HG02642 (cell line): ENCODE results near the gene CCDC154.

Experiments
- ATAC-seq: cut with Tn5 transposase; IDR thresholded peaks from one replicate; pipeline ENCODE4 v1.9.1; 2021; ENCODE audit warnings: mild to moderate bottlenecking; ENCODE audit not compliant: unreplicated experiment, poor library complexity

Gene CCDC154

DNA sequence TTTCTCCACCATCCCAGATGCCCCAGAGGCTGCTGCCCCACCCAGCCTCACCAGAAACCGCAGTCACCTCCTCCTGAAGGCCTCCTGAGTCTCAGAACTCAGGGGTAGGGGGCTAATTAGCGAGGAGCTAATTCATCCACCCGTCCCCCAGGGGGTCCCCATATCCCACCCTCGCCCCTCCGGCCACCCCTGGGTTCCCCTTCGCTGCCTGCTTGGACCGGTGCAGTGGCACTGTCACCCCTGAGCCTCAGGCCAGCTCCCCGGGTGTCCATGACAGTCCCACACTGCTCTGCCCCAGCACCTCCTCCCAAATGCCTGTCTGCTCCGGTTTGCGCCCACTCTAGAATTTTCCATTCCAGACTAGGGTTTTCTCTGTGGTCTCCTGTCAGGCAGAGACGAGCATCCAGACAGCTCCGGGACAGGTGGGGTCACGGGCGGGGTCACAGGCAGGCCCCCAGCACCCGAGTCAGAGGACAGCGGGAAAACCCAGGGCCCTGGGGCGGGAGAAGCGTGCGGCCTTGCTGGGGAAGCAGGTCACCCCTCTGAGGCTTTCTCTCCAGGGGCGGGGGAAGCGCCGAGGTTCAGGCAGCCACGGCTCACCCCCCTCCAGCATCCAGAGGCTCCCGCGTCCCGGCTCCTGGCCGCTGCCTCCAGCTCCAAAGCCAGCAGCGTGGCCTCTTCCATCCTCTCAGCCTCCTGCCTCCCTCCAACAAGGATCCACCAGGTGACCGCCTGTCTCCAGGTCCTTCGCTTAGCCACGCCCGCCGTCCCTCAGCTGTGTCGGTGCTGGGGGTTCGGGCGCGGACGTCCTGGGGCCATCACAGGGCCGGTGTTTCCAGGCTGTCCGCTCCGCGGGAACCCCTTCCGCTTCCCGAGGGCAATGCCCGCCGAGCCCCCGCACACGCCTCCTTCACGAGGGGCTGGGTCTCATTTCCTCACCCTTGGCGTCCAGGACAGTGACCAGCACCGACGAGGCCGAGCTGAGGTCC, 16.6 kb downstream of the CCDC154 start:
- ATAC-seq = no peak

DNA sequence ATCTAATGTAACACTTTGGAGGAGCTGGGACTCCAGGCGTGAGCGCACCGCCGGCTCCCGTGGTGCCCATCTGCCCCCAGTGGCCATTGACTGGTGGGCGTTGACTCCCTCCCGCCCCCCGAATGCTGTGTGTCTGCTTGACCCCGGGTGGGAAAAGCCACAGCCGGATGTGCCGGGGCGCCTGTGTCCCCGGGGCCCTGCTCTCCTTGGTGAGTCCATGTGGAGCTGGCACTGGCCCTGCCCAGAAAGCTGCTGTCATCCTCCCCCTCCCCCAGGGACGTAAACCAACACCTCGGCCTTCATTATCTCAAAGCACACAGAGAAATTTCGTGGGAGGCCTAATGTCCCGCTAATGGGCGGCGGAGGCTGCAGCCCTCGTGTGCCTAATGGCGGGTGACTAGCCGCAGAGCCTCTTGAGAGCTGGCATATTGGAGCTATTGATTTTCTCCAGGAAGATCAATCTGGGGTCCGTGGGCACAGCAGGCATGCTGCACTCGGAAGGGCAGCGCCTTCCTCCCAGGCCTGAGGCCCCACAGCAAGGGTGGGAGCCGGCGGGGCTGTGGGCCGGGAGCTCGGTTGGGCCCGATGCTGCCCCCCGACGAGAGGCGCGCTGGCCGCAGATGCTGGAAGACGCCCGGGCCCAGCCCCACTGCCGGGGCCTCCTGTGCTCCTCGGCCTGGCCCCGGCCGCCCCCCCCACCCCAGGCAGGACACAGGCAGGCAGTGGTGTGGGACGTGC, 17.5 kb downstream of the CCDC154 start:
- no peak for ATAC-seq

- ATAC-seq = no peak
These were observed 18.6 kb downstream of the CCDC154 start for GRCh38 chr16:1425616-1426370.

DNA sequence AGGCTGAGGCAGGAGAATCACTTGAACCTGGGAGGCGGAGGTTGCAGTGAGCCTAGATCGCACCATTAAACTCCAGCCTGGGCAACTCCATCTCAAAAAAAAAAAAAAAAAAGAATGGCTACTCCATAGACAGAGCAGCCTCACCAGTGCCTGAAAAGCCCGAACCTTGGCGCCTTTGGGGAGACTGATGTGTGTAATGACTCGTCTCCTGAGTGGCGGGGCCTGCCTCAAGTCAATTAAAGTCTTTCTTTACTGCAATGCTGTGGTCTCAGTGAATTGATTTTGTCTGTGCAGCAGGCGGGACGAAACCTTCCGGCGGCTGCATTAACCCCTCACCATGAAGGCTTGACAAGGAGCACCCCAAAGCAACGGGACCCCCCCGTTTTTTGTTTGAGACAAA, 20.3 kb downstream of the CCDC154 start:
- no peak for ATAC-seq

DNA sequence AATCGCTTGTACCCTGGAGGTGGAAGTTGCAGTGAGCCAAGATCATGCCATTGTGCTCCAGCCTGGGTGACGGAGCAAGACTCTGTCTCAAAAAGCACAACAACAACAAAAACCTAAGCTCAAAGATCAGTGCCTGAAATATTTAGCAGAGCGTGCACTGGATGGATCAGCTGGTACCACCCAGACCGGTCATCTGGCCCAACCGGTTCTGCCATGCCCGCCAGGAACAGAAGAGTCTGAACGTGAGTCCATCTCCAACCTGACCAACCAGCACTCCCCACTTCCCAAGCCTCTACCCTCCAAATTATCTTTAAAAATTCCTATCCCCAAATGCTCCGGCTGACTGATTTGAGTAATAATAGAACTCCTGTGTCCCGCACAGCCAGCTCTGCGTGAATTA, 22.3 kb downstream of the CCDC154 start:
- no peak for ATAC-seq

DNA sequence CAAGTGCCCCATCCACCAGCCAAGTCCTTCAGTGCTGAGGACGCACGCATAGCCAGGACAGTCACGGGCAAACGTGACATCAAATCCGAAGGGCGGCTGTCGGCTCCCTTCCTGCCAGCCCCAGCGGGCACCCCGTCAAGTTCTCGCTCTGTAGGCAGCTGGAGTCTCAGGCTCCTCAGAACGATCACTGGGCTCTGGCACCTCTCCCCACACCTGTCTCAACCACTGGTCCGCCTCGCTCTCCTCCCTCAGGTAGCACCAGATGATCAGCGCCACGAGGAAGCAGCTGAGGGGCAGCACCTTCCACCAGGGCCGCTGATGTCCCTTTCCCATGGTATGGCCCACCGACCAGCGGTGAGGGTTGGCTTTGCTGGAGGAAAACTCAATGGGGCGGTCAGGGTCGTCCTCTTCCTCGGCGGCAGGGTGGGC, 24.2 kb downstream of the CCDC154 start:
- ATAC-seq = no peak

- ATAC-seq = no peak
These were observed 27.8 kb downstream of the CCDC154 start for GRCh38 chr16:1416521-1416941.

GRCh38 chr16:1414532-1415260, 29.7 kb downstream of the CCDC154 start, which contains the start of gene UNKL:
Gene UNKL (minus strand): TSS chr16:1414704. CDS start chr16:1414691, 13 bp downstream.
- peak; percentile 56 for ATAC-seq

DNA sequence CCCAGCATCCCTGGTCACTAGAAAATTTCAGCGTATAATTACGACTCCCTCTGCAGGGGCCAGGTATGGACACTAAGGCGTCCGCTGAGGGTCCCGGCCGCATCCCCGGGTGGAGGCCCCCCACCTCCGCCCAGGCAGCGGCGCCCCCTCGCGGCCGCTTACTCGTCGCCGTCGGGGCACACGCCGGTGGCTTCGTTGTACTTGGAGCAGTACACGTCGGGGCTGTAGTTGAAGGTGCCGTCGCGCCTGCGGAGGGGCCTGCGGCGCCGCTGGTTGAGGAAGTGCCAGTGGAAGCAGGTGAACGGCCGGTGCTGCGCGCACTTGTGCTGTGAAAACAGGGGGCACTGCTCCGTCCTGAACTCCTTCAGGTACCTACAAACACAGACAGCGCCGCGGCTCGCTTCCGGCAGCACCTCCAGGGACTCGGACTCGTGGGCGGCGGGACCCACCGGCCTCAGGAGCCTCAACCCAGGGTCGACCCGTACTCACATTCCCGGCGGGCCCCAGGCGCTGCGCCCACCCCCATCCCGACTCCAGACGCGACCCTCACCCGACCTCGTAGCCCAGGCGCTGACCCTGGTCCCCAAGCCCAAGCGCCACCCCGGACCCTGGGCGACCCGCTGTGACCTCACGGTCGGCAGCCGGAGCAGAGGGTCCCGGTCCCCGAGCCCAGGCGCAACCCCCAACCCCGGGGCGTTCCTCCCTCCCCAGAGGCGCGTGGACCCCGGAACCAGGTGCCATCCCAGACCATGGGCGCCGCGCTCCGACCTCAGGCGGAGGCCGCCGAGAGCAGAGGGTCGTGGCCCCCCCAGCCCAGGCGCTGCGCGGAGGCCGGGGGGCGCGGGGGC, 30.4 kb downstream of the CCDC154 start:
- ATAC-seq = peak; percentile 41

GRCh38 chr16:1412847-1413246, 31.5 kb downstream of the CCDC154 start:
- ATAC-seq = no peak

DNA sequence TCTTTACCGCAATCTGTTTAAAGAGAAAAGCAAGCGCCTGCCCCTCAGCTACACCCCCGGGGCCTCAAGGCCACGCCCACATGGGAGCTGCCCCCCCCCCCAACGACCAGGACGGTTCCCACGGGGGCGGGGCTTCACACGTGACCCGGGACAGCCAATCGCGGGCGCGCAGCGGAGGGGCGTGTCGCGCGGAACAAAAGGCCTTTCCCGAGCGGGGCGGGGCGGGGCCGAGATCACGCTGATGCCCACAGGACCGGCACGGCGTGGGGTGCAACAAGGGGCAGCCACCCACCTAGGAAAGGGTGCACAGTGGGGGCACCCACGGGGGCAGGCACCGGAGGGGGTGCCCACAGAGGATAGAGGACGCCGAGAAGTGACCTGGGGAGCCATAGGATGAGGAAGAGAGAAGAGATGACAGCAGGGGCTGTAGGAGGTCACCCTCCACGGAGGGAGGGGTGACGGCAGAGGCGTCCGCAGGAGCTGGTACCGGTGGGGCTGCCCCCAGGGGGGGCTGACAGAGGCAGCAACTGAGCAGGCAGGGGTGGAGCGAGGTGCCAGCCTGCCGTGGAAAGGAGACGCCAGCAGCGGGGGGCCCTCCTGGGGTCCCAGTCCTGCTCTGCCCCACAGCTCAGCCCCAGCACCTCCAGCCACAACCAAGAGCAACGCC, 36.1 kb downstream of the CCDC154 start:
- ATAC-seq = peak; percentile 77

DNA sequence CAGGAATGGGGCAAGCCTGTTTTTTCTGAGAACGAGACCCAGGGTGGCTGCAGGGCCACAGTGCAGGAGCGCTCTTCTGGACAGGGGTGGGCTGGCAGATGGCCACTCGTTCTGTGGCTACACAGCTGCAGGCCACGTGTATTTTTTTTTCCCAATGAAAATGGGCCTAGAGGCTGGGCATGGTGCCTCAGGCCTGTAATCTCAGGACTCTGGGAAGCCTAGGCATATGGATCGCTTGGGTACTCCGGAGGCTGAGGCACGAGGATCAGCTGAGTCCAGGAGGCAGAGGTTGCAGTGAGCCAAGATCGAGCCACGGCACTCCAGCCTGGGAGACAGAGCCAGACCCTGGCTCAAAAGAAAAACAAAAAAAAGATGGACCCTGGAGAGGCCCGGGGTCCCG, 36.6 kb downstream of the CCDC154 start:
- ATAC-seq = peak; percentile 7

DNA sequence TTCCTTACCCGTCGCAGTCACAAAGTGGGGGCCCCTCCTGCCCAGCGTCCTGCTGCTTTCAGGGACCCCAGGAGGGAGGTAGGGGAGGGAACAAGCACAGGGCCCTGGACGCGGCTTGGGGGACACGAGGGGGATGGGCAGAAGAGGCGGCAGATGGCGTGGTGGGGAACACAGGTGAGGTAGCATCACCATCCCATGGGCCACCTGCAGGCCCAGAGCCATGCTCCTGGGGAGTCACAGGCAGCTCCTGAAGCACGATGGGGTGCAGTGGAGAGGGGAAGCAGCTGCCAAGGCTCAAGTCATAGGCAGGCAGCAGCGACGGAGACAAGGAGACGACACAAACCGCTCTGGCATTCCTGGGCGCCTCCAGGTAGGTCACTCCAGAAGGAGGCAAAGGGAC, 40.6 kb downstream of the CCDC154 start:
- no peak for ATAC-seq

- no peak for ATAC-seq
These were observed 41.3 kb downstream of the CCDC154 start for GRCh38 chr16:1403036-1403435.

- ATAC-seq = no peak
These were observed 42.6 kb downstream of the CCDC154 start for GRCh38 chr16:1401758-1402154.

DNA sequence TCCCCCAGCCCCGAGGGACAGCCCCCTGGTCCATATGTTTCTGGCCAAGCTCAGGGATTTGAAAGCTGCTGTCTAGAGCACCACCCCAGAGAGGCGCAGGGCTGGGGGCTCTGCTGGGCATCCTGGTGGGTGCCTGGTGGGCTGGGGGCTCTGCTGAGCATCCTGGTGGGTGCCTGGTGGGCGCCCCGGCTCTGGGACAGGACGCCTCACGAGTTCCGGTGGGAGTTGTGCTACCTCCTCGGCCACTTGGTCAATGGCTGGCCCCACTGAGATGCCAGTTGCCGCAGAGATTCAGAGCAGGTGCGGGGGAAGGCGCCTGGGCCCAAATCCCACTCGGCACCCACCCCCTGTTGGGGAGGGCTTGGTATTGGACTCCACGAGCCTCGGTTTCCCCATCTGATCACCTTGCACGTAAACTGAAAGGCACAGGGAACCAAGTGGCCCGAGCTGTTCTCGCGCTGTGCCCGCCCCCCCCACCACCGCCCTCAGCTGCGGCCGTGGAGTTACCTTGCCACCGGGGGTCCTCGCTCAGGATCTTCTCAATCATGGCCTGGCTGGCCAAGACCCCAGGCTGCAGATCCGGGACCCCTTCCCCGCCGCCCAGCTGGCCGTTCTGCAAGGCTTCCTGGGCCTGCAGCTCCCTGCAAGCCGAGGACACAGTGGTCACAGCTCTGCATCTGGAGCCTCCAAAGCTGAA, 43.1 kb downstream of the CCDC154 start:
- no peak for ATAC-seq

GRCh38 chr16:1398826-1399581, 45.4 kb downstream of the CCDC154 start:
- no peak for ATAC-seq
